Stimulated activated CD4-positive, alpha-beta T cell treated with anti-CD3 and anti-CD28 coated beads, Interleukin-15, amount 100 ng/mL, for 48 hours (primary cell): ENCODE results near the gene PCSK6.

Source experiments
- DNase-seq, 2 donors: peaks; one replicate each; pipeline ENCODE4 v3.0.0-alpha.2; 2020; ENCODE audit warnings: low read depth in 2 of 2

Gene PCSK6

GRCh38 chr15:101499863-101500713, 10.6 kb upstream of the PCSK6 start:
- DNase-seq = no peak

- DNase-seq = no peak
Measured at GRCh38 chr15:101498717-101499480, 9.4 kb upstream of the PCSK6 start.

- no peak for DNase-seq
Measured at GRCh38 chr15:101498076-101498716, 8.7 kb upstream of the PCSK6 start.

GRCh38 chr15:101497484-101498034, 8.1 kb upstream of the PCSK6 start:
- no peak for DNase-seq

GRCh38 chr15:101497017-101497416, 7.5 kb upstream of the PCSK6 start:
- DNase-seq = no peak

- no peak for DNase-seq
Measured at GRCh38 chr15:101496198-101496986, 6.9 kb upstream of the PCSK6 start.

- no peak for DNase-seq
Measured at GRCh38 chr15:101495334-101496197, 6.1 kb upstream of the PCSK6 start.

- no peak for DNase-seq
Measured at GRCh38 chr15:101494251-101494796, 4.8 kb upstream of the PCSK6 start.

GRCh38 chr15:101492766-101493692, 3.5 kb upstream of the PCSK6 start:
- DNase-seq = no peak

- no peak for DNase-seq
Measured at GRCh38 chr15:101491734-101492640, 2.5 kb upstream of the PCSK6 start.

- no peak for DNase-seq
Measured at GRCh38 chr15:101490922-101491733, 1.6 kb upstream of the PCSK6 start.

GRCh38 chr15:101490408-101490891, 943 bp upstream of the PCSK6 start:
- DNase-seq = no peak

GRCh38 chr15:101489237-101489598, 289 bp downstream of the PCSK6 start:
- DNase-seq = no peak

- no peak for DNase-seq
Measured at GRCh38 chr15:101488300-101489164, 975 bp downstream of the PCSK6 start.

- no peak for DNase-seq
Measured at GRCh38 chr15:101486696-101487459, 2.6 kb downstream of the PCSK6 start.
